SJCRH30 (cell line): Measurements from ENCODE around the gene TOGARAM2. TPM values are rescaled to one million over a fixed set of nuclear protein-coding genes. Genes with fewer than 3 reads are reported as not detected.
"Not testable (repeated sequence)": the region's sequence is repeated elsewhere in the genome, so short reads cannot be mapped to it uniquely, and the experiment has no call there.

Experiments
- DNase-seq, 2 experiments: peaks; one replicate each; pipeline ENCODE4 v3.0.0-alpha.2; 2015 to 2020
- H3K27ac ChIP-seq: fragments of 250-450 bp; sonication (Bioruptor Pico); 2 replicates; pipeline ENCODE4 v1.5.1; 2020; ENCODE audit warnings: mild to moderate bottlenecking, moderate library complexity
- H3K27me3 ChIP-seq: fragments of 250-450 bp; sonication (Bioruptor Pico); 2 replicates; pipeline ENCODE4 v1.5.1; 2020; ENCODE audit warnings: mild to moderate bottlenecking, moderate library complexity
- H3K36me3 ChIP-seq: fragments of 250-450 bp; sonication (Bioruptor Pico); 2 replicates; pipeline ENCODE4 v1.5.1; 2020; ENCODE audit warnings: mild to moderate bottlenecking, moderate library complexity
- H3K4me1 ChIP-seq: fragments of 250-450 bp; sonication (Bioruptor Pico); 2 replicates; pipeline ENCODE4 v1.5.1; 2020; ENCODE audit warnings: mild to moderate bottlenecking, moderate library complexity
- H3K4me3 ChIP-seq: fragments of 250-450 bp; sonication (Bioruptor Pico); 2 replicates; pipeline ENCODE4 v1.5.1; 2020; ENCODE audit warnings: mild to moderate bottlenecking, moderate library complexity
- H3K9me3 ChIP-seq: fragments of 250-450 bp; sonication (Bioruptor Pico); replicated peaks from 2 replicates; pipeline ENCODE4 v1.5.1; 2020; ENCODE audit warnings: mild to moderate bottlenecking, moderate library complexity
- total RNA-seq: library from RNA; depleted of rRNA; stranded (reverse); fragments of >200 nt; shearing (Covaris generic); gene quantifications from 2 replicates; pipeline ENCODE4 v1.2.3, GENCODE V29; 2014

TOGARAM2 gene
- total RNA-seq, 1 experiment from 2014 or later, result 0.73 TPM

GRCh38 chr2:28960401-28960800 lies 20.7 kb upstream of the TOGARAM2 start:
- H3K36me3 ChIP-seq, result no peaks in the 10 kb centered on the region
- DNase-seq, result no peak
- H3K4me1 ChIP-seq, result no peaks in the 10 kb centered on the region
- H3K27ac ChIP-seq, result no peak overlapping the region
- no peak overlapping the region for H3K4me3 ChIP-seq
- H3K27me3 ChIP-seq, result no peaks in the 10 kb centered on the region
- H3K9me3 ChIP-seq, result no peaks in the 10 kb centered on the region

GRCh38 chr2:28962505-28962904 lies 18.6 kb upstream of the TOGARAM2 start:
- H3K27ac ChIP-seq, result no peak overlapping the region
- no peaks in the 10 kb centered on the region for H3K4me1 ChIP-seq
- no peaks in the 10 kb centered on the region for H3K9me3 ChIP-seq
- no peaks in the 10 kb centered on the region for H3K27me3 ChIP-seq
- no peak overlapping the region for H3K4me3 ChIP-seq
- no peak for DNase-seq
- no peaks in the 10 kb centered on the region for H3K36me3 ChIP-seq

DNA sequence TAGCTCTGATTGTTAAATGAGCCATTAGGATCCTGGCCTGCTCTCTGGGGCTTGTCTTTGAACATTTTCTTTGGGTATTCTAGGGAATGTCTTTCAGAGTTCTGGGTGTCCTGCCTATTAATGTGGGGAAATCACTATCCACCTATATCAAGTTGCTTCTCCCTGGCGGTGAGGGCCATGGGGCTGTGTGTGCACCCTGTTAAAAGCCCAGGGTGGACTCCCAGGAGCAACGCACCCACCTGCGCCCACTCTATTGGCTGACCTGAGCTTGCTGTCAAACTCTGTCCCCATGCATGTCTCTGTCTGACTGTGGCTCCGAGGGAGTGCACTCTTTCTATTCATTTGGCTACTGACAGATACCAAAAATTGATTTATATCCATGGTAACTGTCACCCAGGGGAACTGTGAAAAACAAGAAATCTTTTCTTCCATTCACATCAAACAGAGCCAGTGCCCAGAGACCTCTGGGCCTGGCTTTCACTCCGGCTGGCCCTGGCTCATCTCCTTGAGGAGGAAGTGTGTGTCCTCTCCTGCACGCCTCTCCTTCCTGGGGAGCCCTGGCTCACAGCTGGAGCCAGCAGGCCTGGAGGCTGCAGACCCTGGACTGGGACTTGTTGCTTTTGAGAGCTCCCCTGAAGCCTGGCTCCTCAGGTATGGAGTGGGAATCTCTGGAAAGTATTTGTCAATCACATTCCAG lies 10.5 kb upstream of the TOGARAM2 start:
- Histone ChIP-seq H3K27ac (no peak overlapping the region), H3K4me3 (no peak overlapping the region), H3K9me3 (no peaks in the 10 kb centered on the region), H3K27me3 (no peaks in the 10 kb centered on the region), H3K36me3 (no peaks in the 10 kb centered on the region), H3K4me1 (no peaks in the 10 kb centered on the region)
- no peak for DNase-seq

- peaks cover 11% of the 10 kb centered on the region for H3K4me1 ChIP-seq
- DNase-seq, result no peak
- no peaks in the 10 kb centered on the region for H3K27me3 ChIP-seq
- H3K36me3 ChIP-seq, result no peaks in the 10 kb centered on the region
- H3K9me3 ChIP-seq, result no peaks in the 10 kb centered on the region
- H3K27ac ChIP-seq, result no peak overlapping the region
- no peak overlapping the region for H3K4me3 ChIP-seq
These were observed 8.2 kb upstream of the TOGARAM2 start for GRCh38 chr2:28972778-28973335.

- H3K27ac ChIP-seq, result no peak overlapping the region
- H3K9me3 ChIP-seq, result no peaks in the 10 kb centered on the region
- no peaks in the 10 kb centered on the region for H3K36me3 ChIP-seq
- no peaks in the 10 kb centered on the region for H3K27me3 ChIP-seq
- DNase-seq, result no peak
- H3K4me1 ChIP-seq, result peaks cover 11% of the 10 kb centered on the region
- no peak overlapping the region for H3K4me3 ChIP-seq
These were observed 6.8 kb upstream of the TOGARAM2 start for GRCh38 chr2:28974252-28974651.

- H3K36me3 ChIP-seq, result no peaks in the 10 kb centered on the region
- no peak for DNase-seq
- H3K4me1 ChIP-seq, result peaks cover 11% of the 10 kb centered on the region
These were observed 5.4 kb upstream of the TOGARAM2 start for GRCh38 chr2:28975671-28976070.

DNA sequence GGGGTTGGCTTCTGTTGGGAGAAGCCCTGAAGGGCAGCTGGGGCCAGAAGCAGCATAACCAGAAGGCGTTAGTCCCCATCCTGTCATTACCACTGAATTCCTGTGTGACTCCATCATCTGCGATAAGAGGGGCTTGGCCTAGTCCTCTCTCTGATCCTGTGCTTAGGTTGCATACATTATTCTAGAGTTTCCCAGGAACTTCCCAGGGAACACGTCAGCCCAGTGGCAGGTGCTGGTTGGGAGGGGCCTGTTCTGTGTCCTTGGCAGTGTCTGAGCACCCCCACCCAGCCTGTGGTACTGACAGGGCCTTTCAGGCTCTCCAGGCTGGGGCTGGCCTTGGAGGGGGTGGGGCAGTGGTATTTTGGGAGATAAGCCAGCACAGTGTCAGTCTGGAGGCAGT lies 4.5 kb upstream of the TOGARAM2 start:
- DNase-seq, result peak; percentile 88 to 92
- Histone ChIP-seq H3K9me3 (no peaks in the 10 kb centered on the region), H3K27me3 (no peaks in the 10 kb centered on the region), H3K36me3 (no peaks in the 10 kb centered on the region), H3K4me3 (no peak overlapping the region), H3K4me1 (peaks cover 11% of the 10 kb centered on the region), H3K27ac (peak overlapping the region; percentile 25)

More at GRCh38 chr2:28975671-28976070, 5.4 kb upstream of the TOGARAM2 start:
- no peaks in the 10 kb centered on the region for H3K27me3 ChIP-seq
- H3K9me3 ChIP-seq, result no peaks in the 10 kb centered on the region
- H3K4me3 ChIP-seq, result no peak overlapping the region
- H3K27ac ChIP-seq, result no peak overlapping the region

DNA sequence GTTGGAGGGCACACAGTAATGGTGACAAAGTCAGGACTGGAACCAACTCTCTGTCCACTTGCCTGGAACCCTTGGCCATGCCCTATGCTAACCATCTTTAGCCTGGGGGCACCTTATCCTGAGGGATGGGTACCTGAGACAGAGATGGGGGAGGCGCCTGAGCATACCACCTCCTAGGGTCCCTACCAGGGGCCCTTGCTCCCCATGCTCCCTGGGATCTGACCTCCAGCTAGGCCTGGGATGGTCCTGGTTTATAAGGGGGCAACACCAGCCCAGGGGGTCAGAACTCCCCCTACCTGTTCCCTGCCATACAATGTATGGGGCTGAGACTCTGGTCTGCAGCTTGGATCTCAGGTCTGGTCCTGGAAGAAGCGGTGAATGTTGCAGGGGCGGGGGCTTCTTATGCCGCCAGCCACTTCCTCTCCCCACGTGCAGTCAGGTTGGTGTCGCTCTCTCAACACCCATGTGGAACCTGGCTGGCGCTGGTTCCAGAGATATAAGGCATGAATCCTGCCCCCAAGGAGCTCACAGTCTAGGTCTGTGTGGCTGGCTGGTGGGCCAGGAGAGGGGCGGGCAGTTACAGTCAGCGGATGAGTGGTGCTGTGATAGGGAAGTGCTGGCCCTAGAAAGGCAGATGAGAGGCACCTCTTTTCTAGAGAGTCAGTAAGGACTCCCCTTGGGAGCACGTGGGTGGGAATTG lies 3.8 kb upstream of the TOGARAM2 start:
- DNase-seq, result no peak
- Histone ChIP-seq H3K27me3 (no peaks in the 10 kb centered on the region), H3K4me3 (no peak overlapping the region), H3K4me1 (peaks cover 11% of the 10 kb centered on the region), H3K36me3 (no peaks in the 10 kb centered on the region), H3K27ac (no peak overlapping the region; the same call in 1 of the 2 replicates), H3K9me3 (no peaks in the 10 kb centered on the region)

- H3K36me3 ChIP-seq, DNase-seq, H3K27me3 ChIP-seq, H3K9me3 ChIP-seq, H3K27ac ChIP-seq, H3K4me3 ChIP-seq: not testable (repeated sequence)
- H3K4me1 ChIP-seq, result peaks cover 11% of the 10 kb centered on the region
These were observed 3.1 kb upstream of the TOGARAM2 start for GRCh38 chr2:28978001-28978400.

- H3K4me1 ChIP-seq, result peaks cover 11% of the 10 kb centered on the region
- H3K9me3 ChIP-seq, result no peaks in the 10 kb centered on the region
- no peaks in the 10 kb centered on the region for H3K36me3 ChIP-seq
- no peaks in the 10 kb centered on the region for H3K27me3 ChIP-seq
- no peak for DNase-seq
- H3K4me3 ChIP-seq, result no peak overlapping the region
- H3K27ac ChIP-seq, result no peak overlapping the region
These were observed 2.5 kb upstream of the TOGARAM2 start for GRCh38 chr2:28978606-28979005.

DNA sequence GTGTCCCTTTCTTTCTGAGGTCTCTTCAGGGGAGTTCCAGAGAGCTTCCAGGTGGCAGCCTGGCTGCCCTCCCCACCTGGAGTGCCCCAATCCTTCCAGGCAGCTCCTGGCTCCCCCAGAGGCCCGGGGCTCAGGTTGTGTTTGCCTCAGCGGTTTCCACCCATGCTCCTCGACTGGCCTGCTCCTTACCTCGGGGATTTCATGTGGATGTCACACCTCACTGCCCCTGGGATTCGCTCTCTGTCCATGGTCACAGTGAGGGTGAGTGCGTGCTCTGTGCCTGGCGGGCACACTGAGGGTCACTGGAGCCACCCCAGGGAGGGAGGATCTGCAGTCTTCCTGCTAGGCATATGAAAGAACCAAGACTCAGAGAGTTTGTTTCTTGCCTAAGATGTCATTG lies 2.1 kb upstream of the TOGARAM2 start:
- H3K9me3 ChIP-seq, result no peaks in the 10 kb centered on the region
- no peak overlapping the region for H3K27ac ChIP-seq
- H3K27me3 ChIP-seq, result no peaks in the 10 kb centered on the region
- no peak for DNase-seq
- H3K4me1 ChIP-seq, result peaks cover 11% of the 10 kb centered on the region
- no peak overlapping the region for H3K4me3 ChIP-seq
- H3K36me3 ChIP-seq, result no peaks in the 10 kb centered on the region

- H3K9me3 ChIP-seq, result no peaks in the 10 kb centered on the region
- no peak overlapping the region for H3K27ac ChIP-seq
- peak; percentile 53 to 60 for DNase-seq
- no peak overlapping the region for H3K4me3 ChIP-seq
- H3K36me3 ChIP-seq, result no peaks in the 10 kb centered on the region
- no peaks in the 10 kb centered on the region for H3K27me3 ChIP-seq
- peaks cover 11% of the 10 kb centered on the region for H3K4me1 ChIP-seq
These were observed 1.3 kb upstream of the TOGARAM2 start for GRCh38 chr2:28979576-28980366.

GRCh38 chr2:28980368-28981015 lies 606 bp upstream of the TOGARAM2 start:
- Histone ChIP-seq H3K36me3 (no peaks in the 10 kb centered on the region), H3K27ac (no peak overlapping the region), H3K27me3 (no peaks in the 10 kb centered on the region), H3K4me3 (no peak overlapping the region), H3K4me1 (peaks cover 11% of the 10 kb centered on the region), H3K9me3 (no peaks in the 10 kb centered on the region)
- no peak for DNase-seq

- Histone ChIP-seq H3K4me1 (peaks cover 5% of the 10 kb centered on the region), H3K27me3 (no peaks in the 10 kb centered on the region), H3K27ac (no peak overlapping the region), H3K36me3 (no peaks in the 10 kb centered on the region), H3K9me3 (no peaks in the 10 kb centered on the region), H3K4me3 (no peak overlapping the region)
- DNase-seq, result no peak
These were observed 700 bp downstream of the TOGARAM2 start for GRCh38 chr2:28981620-28982376.
